AG09319 (cell line): ENCODE data around the gene ZNF580.

Experiments
- DNase-seq: peaks from one replicate; pipeline ENCODE4 v3.0.0-alpha.2; 2010; ENCODE audit warnings: low read depth; ENCODE audit errors: extremely low read depth
- CTCF ChIP-seq: IDR thresholded peaks from 2 replicates; pipeline ENCODE4 v1.5.1; 2011; ENCODE audit warnings: low read depth, mild to moderate bottlenecking, inconsistent platforms, low read length, moderate library complexity

ZNF580 gene

GRCh38 chr19:55624109-55625003 is 16.4 kb upstream of the ZNF580 start, which contains the start of gene ZNF784:
ZNF784 (minus strand) TSS chr19:55624566; CDS start chr19:55624561, 5 bp downstream.
- peak; percentile 86 for DNase-seq
- TF ChIP-seq CTCF: no peak

GRCh38 chr19:55625004-55625326 is 15.8 kb upstream of the ZNF580 start:
- no peak for DNase-seq
- TF ChIP-seq CTCF: no peak

- no peak for DNase-seq
- TF ChIP-seq CTCF: no peak
These were observed 14.5 kb upstream of the ZNF580 start for GRCh38 chr19:55626350-55626749.

- DNase-seq: peak; percentile 92
- TF ChIP-seq CTCF: peak; percentile 81
These were observed 8.4 kb upstream of the ZNF580 start for GRCh38 chr19:55632463-55632834.

- no peak for TF ChIP-seq CTCF
- no peak for DNase-seq
These were observed 6.9 kb upstream of the ZNF580 start for GRCh38 chr19:55633861-55634260.

GRCh38 chr19:55635334-55635717 is 5.5 kb upstream of the ZNF580 start:
- DNase-seq: no peak
- TF ChIP-seq CTCF: no peak

- TF ChIP-seq CTCF: no peak
- no peak for DNase-seq
These were observed 4.9 kb upstream of the ZNF580 start for GRCh38 chr19:55635856-55636440.
